Caco-2 (cell line): ENCODE measurements around the gene CNR2. TPM values are rescaled to one million over a fixed set of nuclear protein-coding genes. Genes with fewer than 3 reads are reported as not detected.

Source experiments
- BruUV-seq: library from RNA; stranded (reverse); fragments of 400-500 nt; replicated peaks from 2 replicates; lab custom pipeline; 2021; lab: Mats Ljungman, UMichigan
- CTCF ChIA-PET: fragments of 300-600 bp; sonication (Branson Sonifier 250); formaldehyde crosslinking; loops from one replicate; lab custom pipeline; 2022; ENCODE audit warnings: antibody characterized with exemption; lab: Charles Lee
- POLR2A ChIA-PET: fragments of 300-600 bp; sonication (Branson Sonifier 250); formaldehyde crosslinking; loops from one replicate; lab custom pipeline; 2022; ENCODE audit warnings: antibody characterized with exemption; lab: Charles Lee
- DNase-seq, 2 experiments: peaks; one replicate each; pipeline versions ENCODE4 v3.0.0 to v3.0.0-alpha.2; 2020 to 2022
- H3K27me3 ChIP-seq: replicated peaks from 2 replicates; pipeline ENCODE4 v1.6.0; 2011; ENCODE audit warnings: low read length; ENCODE audit not compliant: control insufficient read depth, insufficient read depth
- H3K36me3 ChIP-seq: 2 replicates; pipeline ENCODE4 v1.5.1; 2011; ENCODE audit warnings: low read length; ENCODE audit not compliant: control insufficient read depth, insufficient read depth
- H3K4me1 ChIP-seq: fragments of 250-450 bp; sonication (Bioruptor Pico); 2 replicates; pipeline ENCODE4 v1.5.1; 2020; ENCODE audit warnings: mild to moderate bottlenecking
- H3K4me3 ChIP-seq: 2 replicates; pipeline ENCODE4 v1.5.1; 2011; ENCODE audit warnings: low read depth, mild to moderate bottlenecking, control low read depth, low read length
- H3K9me3 ChIP-seq: fragments of 250-450 bp; sonication (Bioruptor Pico); 2 replicates; pipeline ENCODE4 v1.5.1; 2020; ENCODE audit warnings: mild to moderate bottlenecking, moderate library complexity
- H3K27ac Mint-ChIP-seq: one replicate; pipeline ENCODE4 v1.8.0; 2022; ENCODE audit warnings: mixed read lengths; ENCODE audit not compliant: unreplicated experiment
- H3K27me3 Mint-ChIP-seq: one replicate; pipeline ENCODE4 v1.8.0; 2022; ENCODE audit warnings: mixed read lengths; ENCODE audit not compliant: insufficient read depth, unreplicated experiment
- H3K36me3 Mint-ChIP-seq: one replicate; pipeline ENCODE4 v1.8.0; 2022; ENCODE audit warnings: mild to moderate bottlenecking, mixed read lengths; ENCODE audit not compliant: insufficient read depth, unreplicated experiment
- H3K4me1 Mint-ChIP-seq: one replicate; pipeline ENCODE4 v1.8.0; 2022; ENCODE audit warnings: low read depth, mixed read lengths; ENCODE audit not compliant: unreplicated experiment
- H3K4me3 Mint-ChIP-seq: one replicate; pipeline ENCODE4 v1.8.0; 2022; ENCODE audit warnings: mild to moderate bottlenecking, moderate library complexity, mixed read lengths; ENCODE audit not compliant: unreplicated experiment
- H3K9me3 Mint-ChIP-seq: one replicate; pipeline ENCODE4 v1.8.0; 2022; ENCODE audit warnings: mixed read lengths; ENCODE audit not compliant: unreplicated experiment
- intact Hi-C: fragments of 100-400 bp; cut with micrococcal nuclease; formaldehyde crosslinking; loops from one replicate; pipeline ENCODE4 v1.10.0; 2022; ENCODE audit not compliant: unreplicated experiment
- total RNA-seq: library from RNA; stranded (reverse); gene quantifications from 2 replicates; pipeline ENCODE4 v1.2.3, GENCODE V29; 2022
- TF ChIP-seq, protein P1 (sequence below), 2 experiments: fragments of 200-600 bp in 1 of 2; IDR thresholded peaks; 1 replicate in 1 of 2; 2 replicates in 1 of 2; pipeline versions ENCODE4 v1.5.1 to v1.8.0; 2011 to 2022; ENCODE audit warnings: antibody characterized with exemption in 1 of 2, control low read depth in 1 of 2, inconsistent platforms in 1 of 2, low read depth in 1 of 2, low read length in 1 of 2, mild to moderate bottlenecking in 1 of 2, moderate library complexity in 1 of 2; ENCODE audit not compliant: insufficient read depth in 1 of 2, severe bottlenecking in 1 of 2, unreplicated experiment in 1 of 2

The CNR2 gene
- total RNA-seq, 1 experiment from 2014 or later: not detected

DNA sequence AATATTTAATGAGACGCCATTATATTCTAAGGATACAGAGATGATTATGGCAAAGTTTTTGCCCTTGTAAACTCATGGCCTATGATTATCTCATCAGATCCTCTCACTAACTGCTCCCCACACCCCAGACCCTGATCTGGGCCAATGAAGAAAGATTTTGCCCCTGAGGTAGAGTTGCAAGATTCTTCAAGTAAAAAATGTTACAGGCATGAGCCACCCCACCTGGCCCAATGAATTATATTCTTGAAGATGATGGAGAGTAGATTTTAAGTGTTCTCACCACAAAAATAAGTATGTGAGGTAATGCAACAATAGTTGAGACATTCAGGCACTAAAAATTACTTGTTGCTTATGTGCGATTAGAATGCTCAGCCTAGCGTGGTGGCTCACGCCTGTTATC lies 1.8 kb upstream of the CNR2 start:
- H3K9me3 Mint-ChIP-seq: no peaks in the 10 kb centered on the region
- no peaks in the 10 kb centered on the region for H3K27me3 ChIP-seq

DNA sequence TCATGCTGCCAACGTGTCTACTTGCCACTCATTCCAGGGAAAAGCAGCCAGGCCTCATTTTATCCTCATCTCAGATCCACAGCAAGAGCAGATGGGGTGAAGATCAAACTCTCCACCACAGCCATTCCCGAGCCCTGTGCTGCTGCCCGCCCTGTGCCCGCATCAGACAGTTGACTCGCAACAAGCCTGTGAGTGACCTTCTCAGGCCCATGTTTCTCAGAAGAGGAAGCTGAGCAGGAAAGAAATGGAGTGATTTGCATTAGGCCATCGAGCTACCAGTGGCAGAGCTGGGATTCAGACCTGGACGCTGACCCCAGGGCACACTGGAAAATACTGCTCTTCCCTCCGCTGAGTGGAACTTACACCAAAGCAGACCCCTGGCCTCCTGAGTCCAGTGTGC lies 1.2 kb downstream of the CNR2 start:
- Histone ChIP-seq H3K9me3 (no peaks in the 10 kb centered on the region), H3K4me1 (0 out of 2 replicates have a peak, but pooled peaks cover 4% of the 10 kb centered on the region), H3K4me3 (no peak overlapping the region), H3K36me3 (no peaks in the 10 kb centered on the region), H3K27me3 (no peaks in the 10 kb centered on the region)
- H3K36me3 Mint-ChIP-seq: no peaks in the 10 kb centered on the region
- no peaks in the 10 kb centered on the region for H3K27me3 Mint-ChIP-seq
- intact Hi-C loops: no loop called here
- BruUV-seq: no TSS peak
- H3K9me3 Mint-ChIP-seq: no peaks in the 10 kb centered on the region
- H3K4me3 Mint-ChIP-seq: no peak overlapping the region
- no peak overlapping the region for H3K27ac Mint-ChIP-seq
- no peak for DNase-seq
- TF ChIP-seq, protein P1, sequence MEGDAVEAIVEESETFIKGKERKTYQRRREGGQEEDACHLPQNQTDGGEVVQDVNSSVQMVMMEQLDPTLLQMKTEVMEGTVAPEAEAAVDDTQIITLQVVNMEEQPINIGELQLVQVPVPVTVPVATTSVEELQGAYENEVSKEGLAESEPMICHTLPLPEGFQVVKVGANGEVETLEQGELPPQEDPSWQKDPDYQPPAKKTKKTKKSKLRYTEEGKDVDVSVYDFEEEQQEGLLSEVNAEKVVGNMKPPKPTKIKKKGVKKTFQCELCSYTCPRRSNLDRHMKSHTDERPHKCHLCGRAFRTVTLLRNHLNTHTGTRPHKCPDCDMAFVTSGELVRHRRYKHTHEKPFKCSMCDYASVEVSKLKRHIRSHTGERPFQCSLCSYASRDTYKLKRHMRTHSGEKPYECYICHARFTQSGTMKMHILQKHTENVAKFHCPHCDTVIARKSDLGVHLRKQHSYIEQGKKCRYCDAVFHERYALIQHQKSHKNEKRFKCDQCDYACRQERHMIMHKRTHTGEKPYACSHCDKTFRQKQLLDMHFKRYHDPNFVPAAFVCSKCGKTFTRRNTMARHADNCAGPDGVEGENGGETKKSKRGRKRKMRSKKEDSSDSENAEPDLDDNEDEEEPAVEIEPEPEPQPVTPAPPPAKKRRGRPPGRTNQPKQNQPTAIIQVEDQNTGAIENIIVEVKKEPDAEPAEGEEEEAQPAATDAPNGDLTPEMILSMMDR (IDR thresholded peaks at IDR 0.05; ENCODE audit: insufficient read depth in 1 of 2, low read depth in 1 of 2, low read length in 1 of 2, severe bottlenecking in 1 of 2, unreplicated experiment in 1 of 2): no peak
- CTCF ChIA-PET: no interaction called here
- no peaks in the 10 kb centered on the region for H3K4me1 Mint-ChIP-seq
- POLR2A ChIA-PET: no interaction called here

More for the DNA sequence above, 1.8 kb upstream of the CNR2 start:
- no peaks in the 10 kb centered on the region for H3K27me3 Mint-ChIP-seq
- POLR2A ChIA-PET: no interaction called here
- H3K4me1 Mint-ChIP-seq: no peaks in the 10 kb centered on the region
- no peaks in the 10 kb centered on the region for H3K36me3 ChIP-seq
- no peak overlapping the region for H3K4me3 ChIP-seq
- no peak overlapping the region for H3K27ac Mint-ChIP-seq
- intact Hi-C loops: loop anchor here (5.0 kb wide), 1 partner anchor 42 kb away; the partner anchor contains the start of gene PNRC2
- H3K4me1 ChIP-seq: 0 out of 2 replicates have a peak, but pooled peaks cover 4% of the 10 kb centered on the region
- H3K36me3 Mint-ChIP-seq: no peaks in the 10 kb centered on the region
- no peak for DNase-seq
- H3K9me3 ChIP-seq: no peaks in the 10 kb centered on the region
- BruUV-seq: no TSS peak
- H3K4me3 Mint-ChIP-seq: no peak overlapping the region
- TF ChIP-seq, protein P1 (IDR thresholded peaks at IDR 0.05; ENCODE audit: insufficient read depth in 1 of 2, low read depth in 1 of 2, low read length in 1 of 2, severe bottlenecking in 1 of 2, unreplicated experiment in 1 of 2): no peak
- CTCF ChIA-PET: no interaction called here

DNA sequence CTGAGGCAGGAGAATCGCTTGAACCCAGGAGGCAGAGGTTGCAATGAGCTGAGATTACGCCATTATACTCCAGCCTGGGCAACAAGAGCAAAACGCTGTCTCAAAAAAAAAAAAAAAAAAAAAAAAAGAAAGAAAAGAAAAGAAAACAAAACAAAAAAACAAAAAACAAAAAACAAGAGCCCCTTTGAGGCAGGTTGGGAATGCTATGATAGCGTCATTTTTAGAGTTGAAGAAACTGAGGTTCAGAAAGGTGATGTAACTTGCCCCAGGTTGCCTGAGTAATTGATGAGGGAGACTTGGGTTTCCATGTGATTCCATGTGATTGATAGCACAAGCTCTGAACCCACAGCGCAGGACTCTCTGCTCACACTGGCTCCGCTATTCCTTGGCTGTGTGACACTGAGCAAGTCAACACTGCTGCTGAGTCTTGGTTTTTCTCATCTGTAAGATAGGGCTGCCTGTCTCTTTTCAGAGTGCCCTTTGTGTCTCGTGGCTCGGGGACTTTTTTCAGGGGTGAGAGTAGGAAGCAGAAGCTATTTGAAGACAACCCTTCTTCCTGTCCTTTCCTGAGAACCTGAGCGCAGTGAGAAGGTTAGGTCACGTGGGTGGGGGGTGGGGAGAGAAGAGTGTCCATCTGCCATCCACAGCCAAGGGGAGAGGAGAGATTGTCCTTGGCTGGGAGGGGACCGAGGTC lies 2.5 kb downstream of the CNR2 start:
- H3K27me3 ChIP-seq: no peaks in the 10 kb centered on the region
- Mint-ChIP-seq H3K27ac (no peak overlapping the region), H3K27me3 (no peaks in the 10 kb centered on the region), H3K4me3 (no peak overlapping the region), H3K9me3 (no peaks in the 10 kb centered on the region), H3K36me3 (no peaks in the 10 kb centered on the region), H3K4me1 (no peaks in the 10 kb centered on the region)
- no peak for DNase-seq
- H3K36me3 ChIP-seq: no peaks in the 10 kb centered on the region
- H3K4me1 ChIP-seq: no peaks in the 10 kb centered on the region
- H3K9me3 ChIP-seq: no peaks in the 10 kb centered on the region
- TF ChIP-seq, protein P1 (IDR thresholded peaks at IDR 0.05; ENCODE audit: insufficient read depth in 1 of 2, low read depth in 1 of 2, low read length in 1 of 2, severe bottlenecking in 1 of 2, unreplicated experiment in 1 of 2): no peak
- BruUV-seq: no TSS peak
- intact Hi-C loops: no loop called here
- H3K4me3 ChIP-seq: no peak overlapping the region
- ChIA-PET CTCF (no interaction called here), POLR2A (interaction anchor here (0.6 kb wide), 1 partner anchor 14 kb away, joined by 3 read pairs; no protein-coding TSS in a partner anchor)
